HG03558 (cell line): ENCODE results near the gene RNF41.

Experiments used
- ATAC-seq: cut with Tn5 transposase; IDR thresholded peaks from one replicate; pipeline ENCODE4 v1.9.1; 2021; ENCODE audit warnings: moderate number of reproducible peaks; ENCODE audit not compliant: unreplicated experiment; ENCODE audit errors: extremely low read depth

Gene RNF41

GRCh38 chr12:56188131-56188777 is 33.5 kb downstream of the RNF41 start:
- no peak for ATAC-seq

- no peak for ATAC-seq
Measured at GRCh38 chr12:56186957-56187356, 34.8 kb downstream of the RNF41 start.

- ATAC-seq, result no peak
Measured at GRCh38 chr12:56178347-56178746, 43.4 kb downstream of the RNF41 start.

GRCh38 chr12:56172839-56173238 is 48.9 kb downstream of the RNF41 start:
- no peak for ATAC-seq

- no peak for ATAC-seq
Measured at GRCh38 chr12:56169229-56169759, 52.4 kb downstream of the RNF41 start.

GRCh38 chr12:56165369-56165768 is 56.4 kb downstream of the RNF41 start:
- no peak for ATAC-seq

- ATAC-seq, result no peak
Measured at GRCh38 chr12:56164345-56164729, 57.4 kb downstream of the RNF41 start.

GRCh38 chr12:56163533-56164344 is 58.0 kb downstream of the RNF41 start:
- no peak for ATAC-seq

GRCh38 chr12:56162468-56163290 is 59.0 kb downstream of the RNF41 start:
- no peak for ATAC-seq

- ATAC-seq, result no peak
Measured at GRCh38 chr12:56161690-56162351, 59.9 kb downstream of the RNF41 start.

GRCh38 chr12:56160894-56161689 is 60.6 kb downstream of the RNF41 start:
- no peak for ATAC-seq

GRCh38 chr12:56160193-56160763 is 61.4 kb downstream of the RNF41 start:
- no peak for ATAC-seq

GRCh38 chr12:56159482-56160192 is 62.1 kb downstream of the RNF41 start:
- no peak for ATAC-seq

GRCh38 chr12:56158926-56159461 is 62.7 kb downstream of the RNF41 start:
- ATAC-seq, result no peak

- ATAC-seq, result peak; percentile 61
Measured at GRCh38 chr12:56158029-56158925, 63.4 kb downstream of the RNF41 start, which contains the start of gene MYL6. Gene MYL6 (plus strand): TSS chr12:56158359. CDS start chr12:56158402, 43 bp downstream.

- no peak for ATAC-seq
Measured at GRCh38 chr12:56157201-56158028, 64.3 kb downstream of the RNF41 start.
